DMS114 treated with DMSO at 0.1 percent for 48 hours (cell line): ENCODE results near the gene MED7.

Experiments
- DNase-seq: peaks from one replicate; lab custom pipeline; 2025; ENCODE audit not compliant: unreplicated experiment; lab: John Stamatoyannopoulos, UW

Gene MED7

DNA sequence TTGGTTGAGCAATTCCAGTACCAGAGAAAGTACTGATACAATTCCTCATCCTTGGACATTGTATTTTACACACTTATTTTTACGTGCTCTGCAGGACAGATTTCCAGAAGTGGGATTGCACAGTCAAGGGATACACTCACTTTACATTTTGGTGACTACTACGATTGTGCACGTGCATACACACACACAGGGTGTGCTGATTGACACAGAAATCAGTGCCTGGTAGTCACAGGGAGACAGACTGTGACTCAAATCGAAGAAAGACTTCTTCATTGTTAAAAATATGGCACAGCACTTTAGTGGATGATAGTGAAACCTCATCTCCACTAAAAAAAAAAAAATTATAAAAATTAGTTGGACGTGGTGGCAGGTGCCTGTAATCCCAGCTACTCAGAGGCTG, 21.9 kb upstream of the MED7 start:
- no peak for DNase-seq

DNA sequence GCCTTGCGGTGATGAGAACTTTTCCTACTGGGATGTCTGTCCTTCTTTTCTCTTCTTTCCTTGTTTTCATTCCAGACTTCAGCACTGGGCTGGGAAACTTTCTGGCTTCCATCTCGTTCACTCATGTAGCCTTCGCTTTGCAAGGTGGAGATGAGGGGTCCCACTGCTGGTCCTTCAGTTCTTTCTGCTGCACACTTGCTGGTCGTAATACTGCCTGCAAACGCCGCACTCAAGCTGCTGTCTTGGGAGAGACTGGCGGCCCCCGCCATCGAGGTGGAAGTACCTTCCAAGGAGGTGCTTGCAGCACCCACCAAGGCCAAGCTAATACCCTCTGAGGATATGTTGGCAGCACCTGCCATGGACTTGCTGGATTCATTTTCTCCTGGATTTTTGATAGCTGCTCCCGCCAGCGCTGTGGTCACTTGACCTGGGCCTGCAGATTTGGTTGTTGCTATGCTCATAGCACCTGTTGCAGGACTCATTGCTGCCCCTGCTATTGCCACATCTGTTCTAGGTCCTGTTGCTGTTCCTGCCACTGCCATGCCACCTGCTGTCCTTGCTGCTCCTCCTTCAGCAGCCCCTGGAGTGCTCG, 20.4 kb upstream of the MED7 start:
- no peak for DNase-seq

- DNase-seq: no peak
These were observed 19.3 kb upstream of the MED7 start for GRCh38 chr5:157161996-157162395.

DNA sequence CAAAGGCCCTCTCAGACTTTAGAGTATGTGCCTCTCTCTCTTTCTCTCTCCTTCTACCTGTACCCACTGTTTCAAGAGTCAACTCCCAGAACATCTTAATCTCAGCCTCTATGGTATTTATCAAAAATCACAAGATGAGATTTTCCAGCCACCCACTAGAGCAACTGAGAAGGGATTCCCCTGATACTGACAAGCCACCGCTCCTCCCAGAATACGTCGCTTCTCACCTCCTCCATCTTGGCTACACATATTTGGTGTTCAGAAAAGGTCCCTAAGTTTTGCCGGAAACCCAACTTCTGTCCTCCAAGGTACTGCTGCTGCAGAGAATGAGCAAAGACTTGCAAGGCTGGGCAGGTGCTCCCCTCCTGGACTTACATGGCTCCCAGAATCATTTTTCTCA, 17.3 kb upstream of the MED7 start:
- DNase-seq: no peak

- DNase-seq: no peak
These were observed 16.6 kb upstream of the MED7 start for GRCh38 chr5:157159209-157159751.

DNA sequence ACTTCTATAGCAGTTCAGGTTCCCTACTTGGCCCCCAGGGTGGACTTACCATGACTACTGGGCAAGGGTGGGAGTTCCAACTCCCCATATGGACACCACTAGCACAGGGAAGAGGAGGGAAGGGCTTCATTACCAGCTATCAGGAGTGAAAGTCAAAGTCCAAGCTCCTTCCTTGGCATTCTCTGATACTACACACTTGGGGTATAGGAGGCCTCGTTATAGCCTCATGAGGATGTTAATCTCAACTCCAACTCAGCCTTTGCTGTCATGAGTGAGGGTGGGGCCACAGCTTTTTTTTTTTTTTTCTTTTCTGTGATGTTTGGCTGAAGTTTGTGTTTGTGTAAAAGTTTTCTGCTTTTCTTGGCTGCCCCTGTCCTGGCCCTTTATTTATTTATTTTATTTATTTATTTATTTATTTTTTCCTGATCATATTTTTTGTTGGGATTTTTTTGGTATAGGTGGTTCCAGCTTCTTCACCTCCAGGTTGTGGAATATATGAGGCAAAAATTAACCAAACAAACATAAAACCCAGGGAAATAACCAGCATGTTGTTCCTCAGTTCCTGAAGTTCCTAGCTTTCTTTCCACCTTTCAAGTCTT, 14.7 kb upstream of the MED7 start:
- DNase-seq: no peak

- DNase-seq: no peak
These were observed 12.6 kb upstream of the MED7 start for GRCh38 chr5:157155297-157155696.

- no peak for DNase-seq
These were observed 8.3 kb upstream of the MED7 start for GRCh38 chr5:157150995-157151394.

DNA sequence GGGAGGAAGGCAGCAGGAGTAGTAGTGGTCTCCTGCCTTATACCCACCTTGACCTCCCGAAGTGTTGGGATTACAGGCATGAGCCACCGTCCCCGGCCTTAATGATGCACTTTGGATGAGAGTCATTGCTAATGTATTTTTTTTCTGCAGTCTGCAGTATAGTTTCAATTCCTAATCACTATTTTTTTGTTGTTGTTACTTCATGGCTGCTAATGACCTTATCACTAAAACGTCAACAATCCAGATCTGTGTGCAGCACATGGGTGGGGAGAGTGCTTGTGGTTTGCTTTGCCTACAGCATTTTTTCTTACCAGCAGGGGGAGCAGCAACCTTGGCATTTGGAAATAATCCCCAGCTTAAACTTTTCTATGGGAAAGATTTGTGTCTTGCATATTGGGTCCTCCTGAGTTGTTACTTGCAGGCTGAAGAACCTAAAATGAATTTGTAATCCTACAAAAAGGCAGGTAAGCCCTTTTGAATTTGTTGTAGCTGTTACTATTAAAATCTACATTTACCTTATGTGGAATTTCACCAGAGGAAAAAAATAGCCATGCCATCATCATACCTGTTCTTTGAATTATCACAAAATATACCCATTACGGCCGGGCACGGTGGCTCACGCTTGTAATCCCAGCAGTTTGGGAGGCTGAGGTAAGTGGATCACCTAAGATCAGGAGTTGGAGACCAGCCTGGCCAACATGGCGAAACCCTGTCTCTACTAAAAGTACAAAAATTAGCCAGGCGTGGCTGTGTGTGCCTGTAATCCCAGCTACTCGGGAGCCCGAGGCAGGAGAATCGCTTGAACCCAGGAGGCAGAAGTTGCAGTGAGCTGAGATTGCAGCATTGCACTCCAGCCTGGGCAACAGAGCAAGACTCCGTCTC, 6.3 kb upstream of the MED7 start:
- DNase-seq: peak; percentile 69

DNA sequence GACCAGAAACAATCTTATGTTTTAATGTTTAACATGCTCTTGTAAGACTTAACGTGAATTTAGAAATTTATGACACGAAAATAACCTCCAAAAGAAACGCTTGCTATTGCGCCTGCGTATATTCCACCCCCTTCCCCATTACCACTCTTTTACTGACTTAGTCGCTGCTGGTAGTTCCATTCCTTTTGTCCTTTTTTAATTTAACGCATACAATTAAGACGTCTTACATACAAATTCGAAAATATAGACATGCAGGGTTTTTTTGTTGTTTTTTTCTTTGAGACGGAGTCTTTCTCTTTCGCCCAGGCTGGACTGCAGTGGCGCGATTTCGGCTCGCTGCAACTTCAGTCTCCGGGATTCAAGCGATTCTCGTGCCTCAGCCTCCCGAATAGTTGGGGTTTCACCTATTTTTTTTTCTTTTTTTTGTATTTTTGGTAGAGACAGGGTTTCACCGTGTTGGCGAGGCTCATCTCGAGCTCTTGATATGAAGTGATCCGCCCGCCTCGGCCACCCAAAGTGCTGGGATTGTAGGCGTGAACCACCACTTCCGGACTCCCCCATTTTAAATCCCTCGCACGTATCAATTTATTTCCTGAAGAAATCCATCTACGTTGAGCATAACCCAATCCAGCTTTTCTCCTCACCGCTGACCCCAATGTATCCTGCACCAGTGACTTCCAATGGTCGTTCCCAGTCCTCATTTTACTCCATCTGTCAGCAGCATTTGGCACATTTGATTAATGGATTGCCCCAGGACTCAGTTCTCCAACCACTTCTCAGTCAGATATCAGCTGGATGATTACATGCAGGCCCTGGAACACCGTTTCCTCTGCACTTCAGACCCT, 684 bp upstream of the MED7 start:
- peak; percentile 96 for DNase-seq

DNA sequence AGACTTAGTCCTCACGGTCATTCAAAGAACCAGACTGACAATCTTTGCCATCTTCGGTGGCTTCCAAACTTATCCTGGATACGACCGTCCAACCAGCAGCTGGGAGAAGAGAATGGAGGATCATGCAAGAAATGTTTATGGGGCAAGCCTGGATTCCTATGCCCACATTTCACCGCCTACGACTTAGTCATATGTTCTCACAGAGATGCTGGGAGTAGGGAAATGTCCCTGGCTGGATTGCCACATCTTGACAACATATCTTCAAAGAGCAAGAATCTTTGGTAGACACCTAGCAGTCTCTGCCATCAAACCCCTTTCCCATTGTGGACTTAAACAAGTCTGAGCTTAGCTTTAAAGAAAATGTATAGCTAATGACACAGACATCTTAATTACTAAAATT, 5.0 kb downstream of the MED7 start:
- DNase-seq: no peak

DNA sequence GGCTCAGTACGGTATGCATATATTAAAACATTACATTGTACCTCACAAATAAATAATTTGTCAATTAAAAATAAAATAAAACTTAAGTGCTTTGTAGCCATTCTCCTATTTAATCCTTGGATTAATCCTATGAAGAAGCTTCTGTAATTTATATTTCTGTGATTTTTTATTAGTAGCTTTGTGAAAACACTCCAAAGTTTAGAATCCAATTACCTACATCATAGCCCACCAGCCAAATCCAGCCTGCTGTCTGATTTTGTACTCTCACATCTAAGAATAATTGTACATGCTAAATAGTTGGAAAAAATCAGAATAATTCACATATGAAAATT, 10.4 kb downstream of the MED7 start:
- no peak for DNase-seq

- no peak for DNase-seq
These were observed 11.7 kb downstream of the MED7 start for GRCh38 chr5:157130925-157131324.

- DNase-seq: no peak
These were observed 21.0 kb downstream of the MED7 start for GRCh38 chr5:157121709-157122108.

- no peak for DNase-seq
These were observed 22.6 kb downstream of the MED7 start for GRCh38 chr5:157120102-157120501.

DNA sequence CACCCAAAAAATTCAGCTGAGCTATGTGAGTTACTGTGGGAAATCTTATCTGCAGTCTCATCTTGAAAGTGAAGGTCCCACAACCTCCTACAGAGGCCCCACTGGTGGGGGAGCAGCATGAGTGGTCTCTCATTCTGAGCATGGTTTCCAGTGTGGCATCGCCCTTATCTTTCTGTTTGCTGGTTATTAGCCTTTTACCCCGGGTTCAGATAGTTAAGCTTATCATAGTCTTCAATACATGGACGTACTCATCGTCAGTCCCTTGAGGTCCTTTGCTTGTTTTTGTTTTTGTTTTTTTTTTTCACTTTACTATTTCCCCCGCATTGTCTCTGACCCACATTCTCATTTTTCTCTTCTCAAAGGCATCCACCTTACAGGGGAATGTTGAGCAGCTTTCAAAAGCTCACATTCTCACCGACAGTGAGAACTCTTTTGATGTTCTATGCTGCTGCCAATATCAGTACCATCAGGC, 26.1 kb downstream of the MED7 start:
- no peak for DNase-seq

DNA sequence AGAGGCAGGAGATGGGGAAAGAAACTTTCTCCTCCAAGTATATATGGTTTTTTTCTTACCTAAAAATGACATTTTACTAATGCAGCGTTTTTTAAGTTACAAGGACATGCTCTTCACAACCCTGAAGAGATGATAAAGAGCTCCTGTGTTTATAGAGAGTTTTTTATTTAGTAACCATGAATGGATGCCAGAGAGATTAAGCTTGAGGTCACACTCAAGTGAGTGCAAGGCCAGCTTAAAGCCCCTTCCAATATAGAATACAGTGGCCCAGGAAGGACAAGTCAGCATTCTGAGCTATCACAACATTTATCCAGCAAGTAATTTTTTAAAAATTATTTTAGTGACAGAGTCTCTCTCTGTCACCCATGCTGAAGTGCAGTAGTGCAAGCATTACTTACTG, 27.2 kb downstream of the MED7 start:
- DNase-seq: no peak

GRCh38 chr5:157115012-157115411, 27.7 kb downstream of the MED7 start:
- no peak for DNase-seq

- no peak for DNase-seq
These were observed 29.7 kb downstream of the MED7 start for GRCh38 chr5:157113002-157113401.

- DNase-seq: no peak
These were observed 32.9 kb downstream of the MED7 start for GRCh38 chr5:157109744-157110143.

DNA sequence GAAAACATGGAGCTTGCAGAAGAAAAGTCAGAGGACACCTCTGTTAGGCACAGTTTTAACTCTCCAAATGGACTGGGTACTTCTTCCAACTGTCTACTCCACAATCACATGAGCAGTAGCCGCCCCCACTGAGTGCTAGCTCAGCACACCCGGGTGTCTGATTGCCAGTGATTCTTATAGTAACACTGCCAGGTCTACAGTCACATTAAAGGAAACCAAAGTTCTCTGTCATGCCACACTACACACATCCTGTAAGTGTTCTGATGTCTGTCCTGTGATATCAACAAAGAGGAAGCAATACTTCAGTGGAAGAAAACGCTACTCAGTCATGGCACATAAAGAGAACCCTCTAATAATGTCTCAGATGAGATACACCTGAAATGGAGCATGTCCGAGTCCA, 33.7 kb downstream of the MED7 start, which contains the start of gene HAVCR2:
Gene HAVCR2, minus strand, starts transcription at position 69 of the 400 bp plus-strand sequence. Its CDS starts 61 bp downstream, at position 8.
- no peak for DNase-seq
